Peyer's patch (tissue), 4 donors: Measurements from ENCODE around the gene CORO1C. TPM values are rescaled to one million over a fixed set of nuclear protein-coding genes. Genes with fewer than 3 reads are reported as not detected.

ENCODE experiments used
- DNase-seq, 3 donors: peaks; one replicate each; pipeline ENCODE4 v3.0.0-alpha.2; 2017 to 2019
- H3K27ac ChIP-seq, 4 donors: fragments of 200-600 bp; sonication (generic); one replicate each; pipeline ENCODE4 v1.5.1; 2016 to 2019
- H3K27me3 ChIP-seq, 2 donors: fragments of 200-600 bp; sonication (generic); one replicate each; pipeline ENCODE4 v1.5.1; 2019
- H3K36me3 ChIP-seq, 3 donors: fragments of 200-600 bp; sonication (generic); one replicate each; pipeline ENCODE4 v1.5.1; 2016 to 2019
- H3K4me1 ChIP-seq, 4 donors: fragments of 200-600 bp; sonication (generic); one replicate each; pipeline ENCODE4 v1.5.1; 2016 to 2019
- H3K4me3 ChIP-seq, 4 donors: fragments of 200-600 bp; sonication (generic); 1 replicate in 3 of 4; 2 replicates in 1 of 4; pipeline ENCODE4 v1.5.1; 2016 to 2019; ENCODE audit warnings: mild to moderate bottlenecking in 1 of 4
- H3K9me3 ChIP-seq, 4 donors: fragments of 200-600 bp; sonication (generic); one replicate each; pipeline ENCODE4 v1.5.1; 2016 to 2019; ENCODE audit warnings: mild to moderate bottlenecking in 1 of 4
- POLR2A ChIP-seq, 2 donors: fragments of 450-650 bp; IDR thresholded peaks; one replicate each; pipeline ENCODE4 v1.5.1; 2017; ENCODE audit warnings: antibody characterized with exemption in 2 of 2, mild to moderate bottlenecking in 2 of 2, moderate library complexity in 2 of 2
- total RNA-seq, 4 donors: library from RNA; depleted of rRNA; stranded (reverse); fragments of >200 nt; gene quantifications; one replicate each; pipeline ENCODE4 v1.1.0, GENCODE V29; 2016
- TF ChIP-seq, protein P1 (sequence below), 6 experiments: fragments of 450-650 bp in 4 of 6; fragments of 200-600 bp in 2 of 6; sonication (generic) in 1 of 6; IDR thresholded peaks; one replicate each; pipeline ENCODE4 v1.5.1; 2017 to 2019; ENCODE audit warnings: antibody characterized with exemption in 6 of 6, mild to moderate bottlenecking in 3 of 6, moderate library complexity in 1 of 6

The CORO1C gene
- total RNA-seq, 4 donors from 2014 or later, result 76.3 to 144 (median 87.4) TPM

- Histone ChIP-seq H3K27me3 (no peaks in the 10 kb centered on the region), H3K4me3 (no peak overlapping the region), H3K27ac (peak overlapping the region in 2 of 4 donors; percentile 2 to 57), H3K4me1 (peaks cover 0 to 34% (median 0%) of the 10 kb centered on the region in 4 donors), H3K9me3 (no peaks in the 10 kb centered on the region), H3K36me3 (peaks cover 0 to 6% (median 0%) of the 10 kb centered on the region in 3 donors)
- TF ChIP-seq POLR2A (IDR thresholded peaks at IDR 0.05), result no peak
- TF ChIP-seq, protein P1, sequence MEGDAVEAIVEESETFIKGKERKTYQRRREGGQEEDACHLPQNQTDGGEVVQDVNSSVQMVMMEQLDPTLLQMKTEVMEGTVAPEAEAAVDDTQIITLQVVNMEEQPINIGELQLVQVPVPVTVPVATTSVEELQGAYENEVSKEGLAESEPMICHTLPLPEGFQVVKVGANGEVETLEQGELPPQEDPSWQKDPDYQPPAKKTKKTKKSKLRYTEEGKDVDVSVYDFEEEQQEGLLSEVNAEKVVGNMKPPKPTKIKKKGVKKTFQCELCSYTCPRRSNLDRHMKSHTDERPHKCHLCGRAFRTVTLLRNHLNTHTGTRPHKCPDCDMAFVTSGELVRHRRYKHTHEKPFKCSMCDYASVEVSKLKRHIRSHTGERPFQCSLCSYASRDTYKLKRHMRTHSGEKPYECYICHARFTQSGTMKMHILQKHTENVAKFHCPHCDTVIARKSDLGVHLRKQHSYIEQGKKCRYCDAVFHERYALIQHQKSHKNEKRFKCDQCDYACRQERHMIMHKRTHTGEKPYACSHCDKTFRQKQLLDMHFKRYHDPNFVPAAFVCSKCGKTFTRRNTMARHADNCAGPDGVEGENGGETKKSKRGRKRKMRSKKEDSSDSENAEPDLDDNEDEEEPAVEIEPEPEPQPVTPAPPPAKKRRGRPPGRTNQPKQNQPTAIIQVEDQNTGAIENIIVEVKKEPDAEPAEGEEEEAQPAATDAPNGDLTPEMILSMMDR (IDR thresholded peaks at IDR 0.05), result no peak
- DNase-seq, result no peak
These were observed 9.5 kb downstream of the CORO1C start for GRCh38 chr12:108721824-108722223.

GRCh38 chr12:108720757-108721514, 10.4 kb downstream of the CORO1C start:
- Histone ChIP-seq H3K9me3 (no peaks in the 10 kb centered on the region), H3K27ac (no peak overlapping the region), H3K27me3 (no peaks in the 10 kb centered on the region), H3K36me3 (peaks cover 0 to 6% (median 0%) of the 10 kb centered on the region in 3 donors), H3K4me3 (no peak overlapping the region), H3K4me1 (peaks cover 0 to 30% (median 0%) of the 10 kb centered on the region in 4 donors)
- no peak for DNase-seq
- no peak for TF ChIP-seq POLR2A (IDR thresholded peaks at IDR 0.05)
- TF ChIP-seq, protein P1 (IDR thresholded peaks at IDR 0.05), result no peak

DNA sequence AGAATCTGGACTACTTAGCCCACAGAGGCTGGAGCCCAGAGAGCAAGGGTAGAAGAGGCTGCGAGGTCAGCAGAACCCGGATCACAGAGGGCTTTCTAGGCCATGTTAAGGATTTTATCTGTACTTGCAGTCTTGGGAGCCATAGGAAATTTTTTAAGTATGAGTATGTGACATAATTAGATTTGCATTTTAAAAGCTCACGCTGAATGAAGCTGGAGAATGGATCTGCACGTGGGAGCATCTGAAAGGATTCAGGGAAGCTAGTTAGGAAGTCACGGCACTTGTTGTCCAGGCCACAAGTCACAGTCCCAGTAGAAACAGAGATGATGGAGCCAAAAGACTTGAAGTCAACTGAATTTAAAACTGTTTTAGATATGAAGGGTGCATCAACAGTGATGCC, 14.1 kb downstream of the CORO1C start:
- no peak for DNase-seq
- Histone ChIP-seq H3K36me3 (peaks cover 0 to 6% (median 0%) of the 10 kb centered on the region in 3 donors), H3K4me1 (peaks cover 0 to 5% (median 2%) of the 10 kb centered on the region in 4 donors), H3K27ac (no peak overlapping the region), H3K27me3 (no peaks in the 10 kb centered on the region), H3K9me3 (no peaks in the 10 kb centered on the region), H3K4me3 (no peak overlapping the region)
- TF ChIP-seq POLR2A (IDR thresholded peaks at IDR 0.05), result no peak
- TF ChIP-seq, protein P1 (IDR thresholded peaks at IDR 0.05), result no peak

DNA sequence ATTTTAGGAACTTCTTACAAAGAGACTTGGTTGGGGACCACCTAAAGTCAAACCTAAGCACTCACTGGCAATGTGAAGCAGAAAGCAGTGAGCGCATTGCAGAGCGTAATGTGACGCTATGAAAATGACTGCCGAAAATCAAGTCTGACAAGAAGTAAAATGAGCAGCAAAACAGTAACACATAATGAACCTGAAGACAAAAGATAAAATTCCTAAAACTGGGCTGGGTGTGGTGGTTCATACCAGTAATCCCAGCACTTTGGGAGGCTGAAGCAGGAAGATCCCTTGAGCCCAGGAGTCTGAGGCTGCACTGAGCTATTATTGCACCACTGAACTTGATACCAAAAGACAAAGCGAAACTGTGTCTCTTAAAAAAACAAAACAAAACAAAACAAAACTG, 16.5 kb downstream of the CORO1C start:
- TF ChIP-seq, protein P1 (IDR thresholded peaks at IDR 0.05), result no peak
- TF ChIP-seq POLR2A (IDR thresholded peaks at IDR 0.05), result no peak
- no peak overlapping the region for H3K27ac ChIP-seq
- H3K4me1 ChIP-seq, result peaks cover 0 to 5% (median 4%) of the 10 kb centered on the region in 4 donors
- no peak overlapping the region for H3K4me3 ChIP-seq
- DNase-seq, result no peak
- H3K27me3 ChIP-seq, result no peaks in the 10 kb centered on the region
- H3K9me3 ChIP-seq, result no peaks in the 10 kb centered on the region
- peaks cover 0 to 6% (median 0%) of the 10 kb centered on the region in 3 donors for H3K36me3 ChIP-seq

GRCh38 chr12:108713471-108713870, 17.8 kb downstream of the CORO1C start:
- Histone ChIP-seq H3K9me3 (no peaks in the 10 kb centered on the region), H3K36me3 (peaks cover 0 to 6% (median 0%) of the 10 kb centered on the region in 3 donors), H3K4me3 (no peak overlapping the region), H3K4me1 (peaks cover 0 to 5% (median 4%) of the 10 kb centered on the region in 4 donors), H3K27me3 (no peaks in the 10 kb centered on the region), H3K27ac (no peak overlapping the region)
- DNase-seq, result no peak
- TF ChIP-seq, protein P1 (IDR thresholded peaks at IDR 0.05), result no peak
- TF ChIP-seq POLR2A (IDR thresholded peaks at IDR 0.05), result no peak
